ENCODE results near the gene RNU6-1. TPM values are rescaled to one million over a fixed set of nuclear protein-coding genes. Genes with fewer than 3 reads are reported as not detected.

RNU6-1 gene
- total RNA-seq, 1 donor from 2014 or later, result not detected

GRCh38 chr15:67816668-67817067 lies 23.2 kb downstream of the RNU6-1 start:
- no peak for DNase-seq
- Mint-ChIP-seq H3K27me3 (peaks cover 49% of the 10 kb centered on the region), H3K9me3 (no peaks in the 10 kb centered on the region), H3K36me3 (ENCODE audit: low read depth) (no peaks in the 10 kb centered on the region), H3K27ac (no peak overlapping the region), H3K4me1 (no peaks in the 10 kb centered on the region), H3K4me3 (no peak overlapping the region)
- intact Hi-C loops (cut with micrococcal nuclease), result loop anchor here (5.0 kb wide), 1 partner anchor 314 kb away; no protein-coding TSS in a partner anchor

GRCh38 chr15:67815036-67815592 lies 24.7 kb downstream of the RNU6-1 start:
- H3K27ac Mint-ChIP-seq, result no peak overlapping the region
- peaks cover 33% of the 10 kb centered on the region for H3K27me3 Mint-ChIP-seq
- no peaks in the 10 kb centered on the region for H3K4me1 Mint-ChIP-seq
- H3K9me3 Mint-ChIP-seq, result no peaks in the 10 kb centered on the region
- no peak overlapping the region for H3K4me3 Mint-ChIP-seq
- DNase-seq, result no peak
- intact Hi-C loops (cut with micrococcal nuclease), result loop anchor here (5.0 kb wide), 1 partner anchor 313 kb away; no protein-coding TSS in a partner anchor
- no peaks in the 10 kb centered on the region for H3K36me3 Mint-ChIP-seq (ENCODE audit: low read depth)

- no peak overlapping the region for H3K27ac Mint-ChIP-seq
- H3K4me3 Mint-ChIP-seq, result no peak overlapping the region
- intact Hi-C loops (cut with micrococcal nuclease), result no loop called here
Measured at GRCh38 chr15:67813104-67813634, 26.7 kb downstream of the RNU6-1 start.

GRCh38 chr15:67812241-67812644 lies 27.6 kb downstream of the RNU6-1 start:
- DNase-seq, result no peak
- Mint-ChIP-seq H3K4me3 (no peak overlapping the region), H3K27me3 (peaks cover 10% of the 10 kb centered on the region), H3K36me3 (ENCODE audit: low read depth) (no peaks in the 10 kb centered on the region), H3K27ac (no peak overlapping the region), H3K4me1 (no peaks in the 10 kb centered on the region), H3K9me3 (no peaks in the 10 kb centered on the region)
- intact Hi-C loops (cut with micrococcal nuclease), result no loop called here

More at GRCh38 chr15:67813104-67813634, 26.7 kb downstream of the RNU6-1 start:
- H3K4me1 Mint-ChIP-seq, result no peaks in the 10 kb centered on the region
- no peak for DNase-seq
- no peaks in the 10 kb centered on the region for H3K9me3 Mint-ChIP-seq
- peaks cover 19% of the 10 kb centered on the region for H3K27me3 Mint-ChIP-seq
- no peaks in the 10 kb centered on the region for H3K36me3 Mint-ChIP-seq (ENCODE audit: low read depth)

GRCh38 chr15:67809866-67810265 lies 30.0 kb downstream of the RNU6-1 start:
- H3K27me3 Mint-ChIP-seq, result peaks cover 2% of the 10 kb centered on the region
- intact Hi-C loops (cut with micrococcal nuclease), result no loop called here
- H3K27ac Mint-ChIP-seq, result no peak overlapping the region
- DNase-seq, result no peak
- no peaks in the 10 kb centered on the region for H3K36me3 Mint-ChIP-seq (ENCODE audit: low read depth)
- H3K9me3 Mint-ChIP-seq, result no peaks in the 10 kb centered on the region
- no peak overlapping the region for H3K4me3 Mint-ChIP-seq
- no peaks in the 10 kb centered on the region for H3K4me1 Mint-ChIP-seq

- peaks cover 2% of the 10 kb centered on the region for H3K27me3 Mint-ChIP-seq
- no peaks in the 10 kb centered on the region for H3K9me3 Mint-ChIP-seq
- intact Hi-C loops (cut with micrococcal nuclease), result no loop called here
- no peaks in the 10 kb centered on the region for H3K36me3 Mint-ChIP-seq (ENCODE audit: low read depth)
- H3K27ac Mint-ChIP-seq, result no peak overlapping the region
- DNase-seq, result no peak
- no peak overlapping the region for H3K4me3 Mint-ChIP-seq
- H3K4me1 Mint-ChIP-seq, result no peaks in the 10 kb centered on the region
Measured at GRCh38 chr15:67809441-67809840, 30.4 kb downstream of the RNU6-1 start.

- H3K27me3 Mint-ChIP-seq, result peaks cover 2% of the 10 kb centered on the region
- intact Hi-C loops (cut with micrococcal nuclease), result no loop called here
Measured at GRCh38 chr15:67808821-67809220, 31.0 kb downstream of the RNU6-1 start.

GRCh38 chr15:67807836-67808235 lies 32.0 kb downstream of the RNU6-1 start:
- H3K9me3 Mint-ChIP-seq, result no peaks in the 10 kb centered on the region
- no peak for DNase-seq
- no peak overlapping the region for H3K4me3 Mint-ChIP-seq
- H3K27ac Mint-ChIP-seq, result no peak overlapping the region
- no peaks in the 10 kb centered on the region for H3K4me1 Mint-ChIP-seq
- no peaks in the 10 kb centered on the region for H3K36me3 Mint-ChIP-seq (ENCODE audit: low read depth)
- peaks cover 2% of the 10 kb centered on the region for H3K27me3 Mint-ChIP-seq
- intact Hi-C loops (cut with micrococcal nuclease), result no loop called here

More at GRCh38 chr15:67808821-67809220, 31.0 kb downstream of the RNU6-1 start:
- no peak overlapping the region for H3K4me3 Mint-ChIP-seq
- DNase-seq, result no peak
- no peaks in the 10 kb centered on the region for H3K9me3 Mint-ChIP-seq
- no peaks in the 10 kb centered on the region for H3K4me1 Mint-ChIP-seq
- no peaks in the 10 kb centered on the region for H3K36me3 Mint-ChIP-seq (ENCODE audit: low read depth)
- no peak overlapping the region for H3K27ac Mint-ChIP-seq

- peaks cover 2% of the 10 kb centered on the region for H3K27me3 Mint-ChIP-seq
- no peak for DNase-seq
Measured at GRCh38 chr15:67807141-67807540, 32.7 kb downstream of the RNU6-1 start.

GRCh38 chr15:67806536-67806935 lies 33.3 kb downstream of the RNU6-1 start:
- no peaks in the 10 kb centered on the region for H3K36me3 Mint-ChIP-seq (ENCODE audit: low read depth)
- intact Hi-C loops (cut with micrococcal nuclease), result no loop called here

More at GRCh38 chr15:67807141-67807540, 32.7 kb downstream of the RNU6-1 start:
- H3K36me3 Mint-ChIP-seq (ENCODE audit: low read depth), result no peaks in the 10 kb centered on the region
- intact Hi-C loops (cut with micrococcal nuclease), result no loop called here
- H3K27ac Mint-ChIP-seq, result no peak overlapping the region
- no peaks in the 10 kb centered on the region for H3K4me1 Mint-ChIP-seq
- H3K4me3 Mint-ChIP-seq, result no peak overlapping the region
- H3K9me3 Mint-ChIP-seq, result no peaks in the 10 kb centered on the region

GRCh38 chr15:67805666-67806516 lies 34.0 kb downstream of the RNU6-1 start:
- Mint-ChIP-seq H3K4me1 (no peaks in the 10 kb centered on the region), H3K36me3 (ENCODE audit: low read depth) (no peaks in the 10 kb centered on the region), H3K27me3 (no peaks in the 10 kb centered on the region), H3K27ac (no peak overlapping the region), H3K4me3 (no peak overlapping the region), H3K9me3 (no peaks in the 10 kb centered on the region)
- intact Hi-C loops (cut with micrococcal nuclease), result no loop called here
- no peak for DNase-seq

More at GRCh38 chr15:67806536-67806935, 33.3 kb downstream of the RNU6-1 start:
- Mint-ChIP-seq H3K9me3 (no peaks in the 10 kb centered on the region), H3K4me1 (no peaks in the 10 kb centered on the region), H3K27ac (no peak overlapping the region), H3K4me3 (no peak overlapping the region), H3K27me3 (no peaks in the 10 kb centered on the region)
- no peak for DNase-seq

GRCh38 chr15:67805008-67805665 lies 34.7 kb downstream of the RNU6-1 start:
- intact Hi-C loops (cut with micrococcal nuclease), result no loop called here
- H3K36me3 Mint-ChIP-seq (ENCODE audit: low read depth), result no peaks in the 10 kb centered on the region
- DNase-seq, result no peak
- H3K9me3 Mint-ChIP-seq, result no peaks in the 10 kb centered on the region
- H3K27ac Mint-ChIP-seq, result no peak overlapping the region
- H3K4me1 Mint-ChIP-seq, result no peaks in the 10 kb centered on the region
- no peaks in the 10 kb centered on the region for H3K27me3 Mint-ChIP-seq
- H3K4me3 Mint-ChIP-seq, result no peak overlapping the region

- H3K36me3 Mint-ChIP-seq (ENCODE audit: low read depth), result no peaks in the 10 kb centered on the region
- intact Hi-C loops (cut with micrococcal nuclease), result no loop called here
- H3K9me3 Mint-ChIP-seq, result no peaks in the 10 kb centered on the region
- no peak for DNase-seq
- H3K27me3 Mint-ChIP-seq, result no peaks in the 10 kb centered on the region
- no peak overlapping the region for H3K27ac Mint-ChIP-seq
- no peak overlapping the region for H3K4me3 Mint-ChIP-seq
- H3K4me1 Mint-ChIP-seq, result no peaks in the 10 kb centered on the region
Measured at GRCh38 chr15:67803996-67804843, 35.6 kb downstream of the RNU6-1 start.
